GM18498 (cell line): ENCODE results near the gene FILIP1L.

Experiments used
- ATAC-seq: cut with Tn5 transposase; IDR thresholded peaks from one replicate; pipeline ENCODE4 v1.9.1; 2021; ENCODE audit warnings: mild to moderate bottlenecking, moderate library complexity; ENCODE audit not compliant: unreplicated experiment

Gene FILIP1L

GRCh38 chr3:99817437-99818240, 296.7 kb downstream of the FILIP1L start, which contains the start of gene CMSS1:
Gene CMSS1 (plus strand): TSS chr3:99817862.
- ATAC-seq = peak; percentile 99

GRCh38 chr3:99817047-99817436, 297.3 kb downstream of the FILIP1L start:
- ATAC-seq = no peak

- no peak for ATAC-seq
Observed at GRCh38 chr3:99810403-99810802, 303.9 kb downstream of the FILIP1L start.

- no peak for ATAC-seq
Observed at GRCh38 chr3:99809565-99809964, 304.7 kb downstream of the FILIP1L start.

- ATAC-seq = peak; percentile 52
Observed at GRCh38 chr3:99808163-99808794, 306.0 kb downstream of the FILIP1L start.

GRCh38 chr3:99805160-99805559, 309.1 kb downstream of the FILIP1L start:
- no peak for ATAC-seq

- no peak for ATAC-seq
Observed at GRCh38 chr3:99803297-99803696, 311.0 kb downstream of the FILIP1L start.

GRCh38 chr3:99799422-99799821, 314.9 kb downstream of the FILIP1L start:
- no peak for ATAC-seq

GRCh38 chr3:99795573-99795972, 318.7 kb downstream of the FILIP1L start:
- no peak for ATAC-seq

- ATAC-seq = no peak
Observed at GRCh38 chr3:99794485-99794884, 319.8 kb downstream of the FILIP1L start.

GRCh38 chr3:99789011-99789721, 325.1 kb downstream of the FILIP1L start:
- peak; percentile 98 for ATAC-seq
